Thyroid gland (tissue), 4 donors: ENCODE measurements around the gene FMNL3.

ENCODE experiments used
- CTCF ChIP-seq, 6 experiments: fragments of 200-600 bp in 3 of 6; fragments of 450-650 bp in 3 of 6; sonication (generic) in 3 of 6; IDR thresholded peaks; one replicate each; pipeline ENCODE4 v1.5.1; 2016 to 2019; ENCODE audit warnings: antibody characterized with exemption in 6 of 6, mild to moderate bottlenecking in 2 of 6, inconsistent platforms in 1 of 6, moderate library complexity in 1 of 6
- POLR2A ChIP-seq, 2 donors: fragments of 450-650 bp; IDR thresholded peaks; one replicate each; pipeline ENCODE4 v1.6.1; 2017; ENCODE audit warnings: antibody characterized with exemption in 2 of 2, mild to moderate bottlenecking in 2 of 2, moderate library complexity in 1 of 2

GRCh38 chr12:49702009-49702408 lies 5.2 kb downstream of the FMNL3 start:
- TF ChIP-seq POLR2A (IDR thresholded peaks at IDR 0.05) (no peak), CTCF (IDR thresholded peaks at IDR 0.05) (no peak)
